Gastrocnemius medialis (tissue), 4 donors: ENCODE data around the gene SLC4A2.

Experiments
- POLR2A ChIP-seq, 2 donors: fragments of 450-650 bp; IDR thresholded peaks; one replicate each; pipeline ENCODE4 v1.6.1; 2017; ENCODE audit warnings: antibody characterized with exemption in 2 of 2, mild to moderate bottlenecking in 2 of 2, moderate library complexity in 2 of 2
- TF ChIP-seq, protein P1 (sequence below), 5 experiments: fragments of 450-650 bp in 3 of 5; fragments of 200-600 bp in 2 of 5; sonication (generic) in 2 of 5; IDR thresholded peaks in 4 of 5; conservative IDR thresholded peaks in 1 of 5; 1 replicate in 4 of 5; 2 replicates in 1 of 5; pipeline ENCODE4 v1.5.1; 2016 to 2019; ENCODE audit warnings: antibody characterized with exemption in 5 of 5, mild to moderate bottlenecking in 3 of 5, moderate library complexity in 3 of 5

DNA sequence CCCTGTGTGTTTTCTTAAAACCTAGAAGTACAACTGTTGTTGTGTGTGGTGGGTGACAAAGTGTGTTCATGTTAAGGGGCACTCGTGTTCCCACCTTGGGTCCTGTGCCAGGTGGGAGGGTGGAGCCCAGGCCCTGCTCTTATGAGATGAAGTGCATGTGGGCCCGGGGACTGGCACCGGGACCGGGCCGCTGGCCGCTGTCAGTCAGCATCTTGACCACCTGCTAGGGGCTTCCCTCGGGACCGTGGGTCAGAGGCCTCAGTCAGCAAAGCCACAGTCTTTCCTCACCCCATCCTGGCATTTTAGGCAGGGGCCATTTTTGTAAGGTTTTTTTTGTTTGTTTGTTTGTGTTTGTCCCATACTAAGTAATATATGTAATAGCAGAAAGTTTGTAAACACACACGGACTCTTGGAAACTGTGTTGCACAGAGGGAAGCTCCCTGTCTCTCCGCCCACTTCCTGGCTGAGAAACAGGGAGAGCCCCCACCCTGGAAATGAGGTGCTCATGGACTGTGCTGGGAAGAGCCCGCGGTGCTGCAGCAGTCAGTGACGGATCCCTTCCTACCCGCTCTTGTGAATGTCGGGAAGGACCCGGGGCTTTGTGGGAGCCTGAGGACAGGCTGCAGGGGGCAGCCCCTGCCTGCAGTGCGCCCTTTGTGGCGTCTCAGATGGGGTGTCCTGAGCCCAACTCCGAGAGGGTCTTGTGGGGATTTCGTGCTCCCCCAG, 40.3 kb downstream of the SLC4A2 start:
- TF ChIP-seq, protein P1, sequence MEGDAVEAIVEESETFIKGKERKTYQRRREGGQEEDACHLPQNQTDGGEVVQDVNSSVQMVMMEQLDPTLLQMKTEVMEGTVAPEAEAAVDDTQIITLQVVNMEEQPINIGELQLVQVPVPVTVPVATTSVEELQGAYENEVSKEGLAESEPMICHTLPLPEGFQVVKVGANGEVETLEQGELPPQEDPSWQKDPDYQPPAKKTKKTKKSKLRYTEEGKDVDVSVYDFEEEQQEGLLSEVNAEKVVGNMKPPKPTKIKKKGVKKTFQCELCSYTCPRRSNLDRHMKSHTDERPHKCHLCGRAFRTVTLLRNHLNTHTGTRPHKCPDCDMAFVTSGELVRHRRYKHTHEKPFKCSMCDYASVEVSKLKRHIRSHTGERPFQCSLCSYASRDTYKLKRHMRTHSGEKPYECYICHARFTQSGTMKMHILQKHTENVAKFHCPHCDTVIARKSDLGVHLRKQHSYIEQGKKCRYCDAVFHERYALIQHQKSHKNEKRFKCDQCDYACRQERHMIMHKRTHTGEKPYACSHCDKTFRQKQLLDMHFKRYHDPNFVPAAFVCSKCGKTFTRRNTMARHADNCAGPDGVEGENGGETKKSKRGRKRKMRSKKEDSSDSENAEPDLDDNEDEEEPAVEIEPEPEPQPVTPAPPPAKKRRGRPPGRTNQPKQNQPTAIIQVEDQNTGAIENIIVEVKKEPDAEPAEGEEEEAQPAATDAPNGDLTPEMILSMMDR (IDR thresholded peaks at IDR 0.05 in 4 of 5, conservative IDR thresholded peaks at IDR 0.05 in 1 of 5) = no peak
- TF ChIP-seq POLR2A (IDR thresholded peaks at IDR 0.05) = no peak
